ENCODE data around the gene JADE2.

The JADE2 gene

DNA sequence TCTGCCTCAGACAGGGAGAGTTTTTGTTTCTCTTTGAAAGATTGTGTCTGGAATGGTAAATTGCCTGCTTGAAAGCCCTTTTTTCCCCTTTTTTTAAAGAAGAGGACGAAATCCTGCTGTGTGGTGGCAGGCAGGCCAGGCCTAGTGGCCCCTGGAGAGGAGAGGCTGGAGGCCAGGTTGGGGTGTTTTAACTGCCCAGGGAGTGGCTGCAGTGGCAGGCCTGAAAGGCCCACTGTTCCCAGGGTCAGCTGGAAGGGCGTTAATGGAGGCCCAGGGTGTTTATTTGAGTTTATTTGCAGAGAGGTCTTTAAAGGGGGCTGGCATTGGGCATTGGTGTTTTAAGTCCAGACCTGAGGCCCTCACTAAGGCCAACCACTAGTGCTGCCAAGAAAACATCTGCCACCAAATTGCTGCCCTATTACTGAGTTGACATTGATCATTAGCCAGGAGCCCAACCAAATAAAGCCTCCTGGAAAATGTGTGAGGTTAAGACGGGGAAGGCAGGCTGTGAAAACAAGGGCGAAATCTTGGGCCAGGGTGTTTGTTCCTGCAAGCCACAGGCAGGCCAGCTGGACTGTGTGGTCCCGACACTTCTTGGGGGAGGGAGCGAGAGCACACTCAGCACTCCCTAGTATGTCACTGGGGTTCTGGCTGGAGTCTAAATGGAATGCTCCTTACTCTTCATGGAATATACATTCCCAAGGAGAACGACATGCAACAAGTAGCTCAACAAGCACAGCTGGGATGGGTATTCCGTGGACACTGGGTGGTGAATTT, 5.0 kb downstream of the JADE2 start:
- DNase-seq: no peak

- no peak for DNase-seq
Observed at GRCh38 chr5:134533115-134533815, 7.8 kb downstream of the JADE2 start.

GRCh38 chr5:134534058-134534725, 8.7 kb downstream of the JADE2 start:
- no peak for DNase-seq

- no peak for DNase-seq
Observed at GRCh38 chr5:134534726-134535110, 9.2 kb downstream of the JADE2 start.

GRCh38 chr5:134536876-134537275, 11.4 kb downstream of the JADE2 start:
- DNase-seq: no peak

GRCh38 chr5:134537297-134537696, 11.8 kb downstream of the JADE2 start:
- DNase-seq: no peak

DNA sequence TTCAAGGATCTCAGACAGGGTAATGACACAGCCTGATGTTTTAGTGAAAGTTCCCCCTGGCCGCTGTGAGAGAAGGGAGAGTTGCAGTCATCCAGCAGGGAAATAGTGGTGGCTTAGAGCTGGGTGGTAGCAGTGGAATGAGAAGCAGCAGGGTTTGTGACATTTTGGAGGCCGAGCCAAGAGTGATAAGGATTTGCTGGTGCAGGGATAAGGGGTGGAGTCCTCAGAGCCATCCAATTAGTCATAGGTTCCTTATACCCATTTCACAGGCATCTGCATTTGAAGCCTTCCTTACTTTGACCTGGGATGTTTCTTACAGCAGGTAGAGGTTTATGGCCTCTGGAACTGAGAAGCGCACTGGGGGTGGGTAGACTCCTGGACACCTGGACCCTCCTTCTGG, 12.8 kb downstream of the JADE2 start:
- DNase-seq: no peak

DNA sequence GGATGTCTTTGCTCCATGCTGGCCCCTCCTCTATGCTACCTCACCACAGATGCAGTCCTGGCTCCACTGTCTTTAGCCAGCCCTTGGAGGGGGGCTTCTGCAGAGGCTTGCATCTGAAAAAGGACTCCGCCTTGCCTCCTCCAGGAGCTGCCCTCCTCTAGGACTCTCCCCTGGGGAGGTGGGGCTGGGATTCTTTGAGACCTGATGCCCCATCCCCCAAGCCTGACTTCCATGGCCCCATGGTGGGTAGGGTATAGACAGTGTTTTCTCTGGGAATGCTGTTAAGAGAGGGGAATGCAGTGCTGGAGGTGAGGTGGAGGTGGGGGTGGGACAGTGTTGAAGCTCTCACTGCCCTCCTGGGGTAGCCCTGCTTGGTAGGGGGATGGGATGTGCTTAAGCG, 14.3 kb downstream of the JADE2 start:
- DNase-seq: no peak

DNA sequence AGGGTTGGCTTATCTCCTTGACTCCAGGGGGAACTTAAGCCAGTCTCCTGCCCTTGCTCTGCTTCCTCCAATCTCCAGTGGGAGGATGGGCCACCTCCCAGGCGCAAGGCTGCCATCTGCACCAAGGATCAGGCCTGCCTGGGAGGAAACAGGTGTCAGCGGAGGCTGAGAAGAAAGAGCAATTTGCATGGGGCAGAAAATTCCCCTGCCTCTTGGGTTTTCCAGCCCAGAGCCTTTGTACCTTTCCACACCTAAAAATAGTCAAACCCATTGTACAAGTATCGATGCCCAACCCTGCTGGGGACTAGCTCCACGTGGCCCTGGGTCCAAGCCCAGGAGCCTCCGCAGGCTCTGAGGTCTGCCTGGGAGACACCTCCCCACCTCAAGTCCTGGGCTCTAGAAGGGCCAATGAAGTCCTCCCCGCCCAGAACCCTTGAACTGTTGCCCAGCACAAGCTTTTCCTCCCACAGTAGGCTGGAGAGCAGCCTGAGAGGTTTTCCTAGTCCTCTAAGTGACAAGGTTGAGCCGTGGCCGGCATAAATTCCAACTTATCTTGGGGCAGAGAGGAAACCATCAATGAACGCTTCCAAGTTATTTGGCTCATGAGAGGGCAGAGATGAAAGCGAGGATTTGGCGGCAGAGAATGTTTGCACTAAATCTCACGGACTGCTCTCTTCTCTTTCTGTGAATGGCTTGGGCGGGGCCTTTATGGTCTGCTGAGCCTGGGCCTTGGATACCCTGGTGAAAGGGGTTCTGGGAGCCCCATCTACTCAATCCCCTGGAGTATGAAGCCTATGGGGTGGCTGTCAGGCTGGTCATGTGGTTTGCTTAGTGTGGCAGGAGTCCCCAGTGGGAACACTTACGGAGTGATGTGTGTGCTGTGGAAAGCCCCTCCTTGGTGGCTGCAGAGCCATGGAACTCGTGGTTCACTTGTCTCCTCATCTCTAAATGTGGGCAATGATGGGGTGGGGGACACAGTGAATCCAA, 15.6 kb downstream of the JADE2 start:
- DNase-seq: no peak

DNA sequence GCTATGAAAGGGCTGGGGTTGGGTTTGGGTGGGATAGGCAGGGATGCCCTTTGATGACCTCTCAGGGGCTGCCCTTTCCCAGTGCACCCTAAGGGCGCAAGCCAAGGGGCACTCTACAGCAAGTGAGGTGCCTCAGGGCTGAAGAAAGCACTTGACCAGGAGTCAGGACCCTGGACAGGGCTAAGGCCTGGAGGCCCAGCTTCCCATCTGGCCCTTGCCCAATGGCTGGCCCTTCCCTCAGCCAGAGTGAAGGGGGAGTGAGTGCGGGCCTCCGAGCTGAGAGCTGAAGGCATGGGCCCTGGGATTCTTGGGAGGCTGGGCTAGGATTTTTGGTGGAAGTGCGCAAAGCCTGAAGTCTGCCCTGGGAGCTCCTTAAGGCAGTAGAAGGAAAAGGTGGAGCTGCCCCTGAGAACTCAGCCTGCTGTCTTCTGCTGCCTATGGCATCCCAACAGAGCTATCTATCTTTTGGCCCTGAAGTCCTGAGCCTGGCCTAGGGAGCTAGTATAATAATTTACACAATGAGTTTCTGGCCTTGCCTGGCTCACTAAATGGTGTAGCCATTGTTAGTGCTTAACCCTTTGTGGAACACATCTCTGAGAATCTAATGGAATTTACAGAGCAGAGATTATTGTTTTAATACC, 16.4 kb downstream of the JADE2 start:
- DNase-seq: no peak

- peak; percentile 34 for DNase-seq
Observed at GRCh38 chr5:134543820-134544614, 18.5 kb downstream of the JADE2 start.

DNA sequence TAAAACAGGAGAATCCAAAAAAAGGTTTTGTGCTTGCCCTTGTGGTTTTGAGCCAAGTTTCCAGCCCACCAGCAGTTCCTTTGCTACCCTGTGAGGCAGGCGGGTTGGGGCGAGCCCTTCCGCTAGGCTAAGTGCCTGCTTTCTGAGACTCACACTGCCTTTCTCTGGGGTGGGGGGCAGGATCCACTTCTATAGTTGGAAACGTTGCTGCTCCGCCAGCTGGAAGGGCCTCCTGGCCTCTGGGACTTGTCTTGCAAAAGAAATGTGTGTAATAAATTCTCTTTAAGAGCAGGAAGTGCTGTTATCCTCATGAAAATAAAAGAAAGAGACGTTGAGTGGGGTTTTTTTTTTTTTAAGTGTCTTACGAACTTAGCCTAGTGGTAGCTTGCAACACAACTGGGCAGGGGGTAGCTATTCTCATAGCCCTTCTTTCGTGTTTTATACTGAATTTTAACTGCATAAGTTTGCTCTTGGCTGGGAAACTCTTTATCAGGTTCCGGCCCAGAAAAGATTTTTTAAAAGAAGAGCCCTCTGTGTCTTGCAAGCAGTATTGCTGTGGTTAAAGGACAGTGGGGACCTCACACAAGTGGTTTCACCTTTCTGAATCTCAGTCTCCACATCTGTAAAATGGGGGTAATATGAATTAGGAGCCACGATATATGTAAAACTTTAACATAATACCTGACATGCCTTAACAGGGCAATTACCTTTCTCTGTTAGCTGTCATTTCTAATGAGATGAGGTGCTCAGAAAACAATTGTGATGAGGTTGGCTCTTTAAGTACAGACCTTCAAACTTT, 19.8 kb downstream of the JADE2 start:
- no peak for DNase-seq

GRCh38 chr5:134547066-134547465, 21.6 kb downstream of the JADE2 start:
- no peak for DNase-seq

DNA sequence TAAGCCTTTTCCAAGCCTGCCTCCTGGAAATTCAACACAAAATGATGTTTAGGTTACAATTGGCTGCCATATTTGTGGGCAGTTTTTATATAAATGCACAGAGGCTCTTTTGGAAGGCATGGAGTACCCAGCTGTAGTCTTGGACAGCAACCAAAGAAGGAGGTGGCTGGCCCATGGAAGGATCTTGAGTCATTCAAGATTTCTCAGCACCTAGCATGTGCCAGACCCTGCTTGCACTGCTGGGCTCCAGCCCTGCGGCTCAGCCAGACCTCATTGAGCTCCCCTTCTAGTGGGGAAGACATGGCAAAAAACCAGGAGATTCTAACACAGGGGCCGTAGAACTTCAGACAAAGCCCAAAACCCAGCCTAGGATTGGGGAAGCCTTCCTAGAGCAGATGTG, 22.1 kb downstream of the JADE2 start:
- DNase-seq: no peak

DNA sequence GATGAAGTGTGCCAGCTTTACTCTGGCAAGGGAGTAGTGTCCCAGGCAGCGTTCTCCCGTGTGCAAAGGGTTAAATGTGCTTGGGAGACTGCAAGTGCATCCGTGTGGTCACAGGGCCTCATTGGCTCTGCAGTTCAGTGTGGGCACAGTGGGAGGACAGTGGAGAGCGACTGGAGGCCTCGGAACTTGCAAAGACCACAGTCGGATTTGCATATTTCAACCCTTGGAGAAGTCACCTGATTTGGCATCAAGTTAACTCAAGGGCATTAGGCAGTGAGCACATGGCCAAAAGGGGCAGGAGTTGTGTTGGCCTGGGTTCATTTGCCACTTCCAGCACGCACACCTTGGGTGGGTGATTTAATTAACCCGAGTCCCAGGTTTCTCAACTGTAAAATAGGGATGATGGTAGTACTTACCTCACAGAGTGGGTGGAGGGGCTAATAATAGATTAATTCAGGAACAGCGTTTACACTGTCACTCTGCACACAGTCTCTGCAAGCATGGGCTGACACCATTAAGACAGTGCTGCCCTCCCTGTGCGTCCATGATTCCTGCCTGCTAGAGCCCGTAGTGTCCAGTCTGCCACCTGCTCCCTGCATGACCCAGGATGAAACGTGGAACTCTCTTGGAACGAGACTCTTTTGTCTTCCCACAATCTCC, 22.7 kb downstream of the JADE2 start:
- no peak for DNase-seq

DNA sequence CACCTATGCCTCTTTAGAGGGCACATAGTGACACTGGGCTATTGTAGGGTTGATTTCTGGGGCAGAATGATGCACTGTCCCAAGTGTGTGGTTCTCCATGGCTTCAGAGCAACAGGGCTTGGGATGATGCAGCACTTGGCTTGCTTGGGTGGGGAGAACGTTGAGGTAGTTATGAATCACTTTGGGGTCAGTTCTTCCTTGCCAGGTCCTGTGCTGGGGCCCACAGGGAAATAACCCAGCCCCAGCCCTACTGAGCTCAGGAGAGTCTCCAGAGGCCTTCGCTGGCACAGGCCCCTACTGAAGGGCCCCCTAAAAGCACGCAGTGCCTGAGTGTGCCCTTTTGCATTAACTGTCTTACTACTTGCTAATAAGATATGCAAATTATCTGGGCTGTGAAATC, 24.2 kb downstream of the JADE2 start:
- no peak for DNase-seq

DNA sequence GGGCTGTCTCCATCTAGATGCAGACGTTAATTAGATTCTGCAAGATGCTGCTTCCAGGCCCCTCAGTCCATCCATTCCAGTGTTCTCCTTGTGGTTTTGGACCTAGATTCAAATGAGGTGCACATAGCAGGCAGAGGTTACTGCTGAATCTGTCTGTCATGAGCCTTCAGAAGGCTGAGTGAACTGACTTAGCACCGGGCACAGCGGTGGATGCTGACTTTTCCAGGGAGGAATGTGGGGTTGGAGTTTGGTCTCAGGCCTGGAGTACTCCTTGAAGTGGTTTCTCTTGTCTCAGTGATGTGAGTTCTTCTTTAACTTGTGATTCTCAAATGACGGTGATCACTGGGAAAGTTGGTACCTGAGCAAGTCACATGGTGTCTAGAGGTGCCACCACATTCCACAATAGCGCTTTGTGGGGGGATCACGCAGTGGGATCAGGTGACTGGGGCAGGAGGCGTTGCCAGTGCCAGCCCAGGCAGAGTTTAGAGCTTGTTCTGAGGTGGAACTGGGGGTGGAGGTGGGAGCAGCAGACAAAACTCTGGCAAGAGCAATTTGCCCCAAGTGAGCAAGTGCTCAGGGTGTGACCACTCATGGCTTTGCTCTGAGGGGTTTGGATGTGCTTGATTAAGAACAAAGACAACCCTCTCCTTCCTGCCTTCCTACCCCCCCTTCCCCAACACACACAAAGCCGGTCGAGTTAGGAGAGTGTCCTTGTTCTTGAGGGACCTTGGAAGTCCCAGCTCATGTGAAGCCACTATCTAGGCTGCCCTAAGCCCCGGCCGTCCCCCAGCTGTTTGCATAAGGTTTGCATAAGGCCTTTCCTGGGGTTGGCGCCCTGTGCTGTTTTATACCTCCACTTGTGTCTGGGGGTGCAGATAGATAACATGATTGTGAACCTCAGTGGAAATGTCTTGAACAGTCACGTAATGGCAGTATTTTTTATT, 25.1 kb downstream of the JADE2 start:
- DNase-seq: no peak

GRCh38 chr5:134551901-134552300, 26.4 kb downstream of the JADE2 start:
- no peak for DNase-seq

- no peak for DNase-seq
Observed at GRCh38 chr5:134552301-134552700, 26.8 kb downstream of the JADE2 start.
